ENCODE data around the gene C1orf21. TPM values are rescaled to one million over a fixed set of nuclear protein-coding genes. Genes with fewer than 3 reads are reported as not detected.
A peak's percentile ranks its signal among the peaks of the same experiment; 100 is the strongest.

The C1orf21 gene
- total and polyA plus RNA-seq, 12 donors = 23.2 to 177 (median 87.9) TPM

DNA sequence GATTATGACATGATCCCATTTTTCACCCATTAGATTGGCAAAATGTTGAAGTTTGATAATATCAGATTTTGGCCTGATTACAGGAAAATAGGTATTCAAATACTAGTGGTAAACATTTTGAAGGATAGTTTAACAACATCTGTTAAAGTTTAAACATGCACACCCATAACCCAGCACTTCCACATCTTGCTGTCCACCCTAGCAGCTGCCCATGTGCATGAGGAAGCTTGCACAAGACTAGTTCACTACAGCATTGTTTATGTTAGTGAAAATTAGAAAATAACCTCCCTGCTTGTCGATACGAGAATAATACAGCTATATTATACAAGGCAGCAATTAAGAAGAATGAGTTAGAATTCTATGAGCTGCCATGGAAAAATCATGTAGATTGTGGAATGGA, 127.6 kb downstream of the C1orf21 start:
- TF ChIP-seq, protein P1, sequence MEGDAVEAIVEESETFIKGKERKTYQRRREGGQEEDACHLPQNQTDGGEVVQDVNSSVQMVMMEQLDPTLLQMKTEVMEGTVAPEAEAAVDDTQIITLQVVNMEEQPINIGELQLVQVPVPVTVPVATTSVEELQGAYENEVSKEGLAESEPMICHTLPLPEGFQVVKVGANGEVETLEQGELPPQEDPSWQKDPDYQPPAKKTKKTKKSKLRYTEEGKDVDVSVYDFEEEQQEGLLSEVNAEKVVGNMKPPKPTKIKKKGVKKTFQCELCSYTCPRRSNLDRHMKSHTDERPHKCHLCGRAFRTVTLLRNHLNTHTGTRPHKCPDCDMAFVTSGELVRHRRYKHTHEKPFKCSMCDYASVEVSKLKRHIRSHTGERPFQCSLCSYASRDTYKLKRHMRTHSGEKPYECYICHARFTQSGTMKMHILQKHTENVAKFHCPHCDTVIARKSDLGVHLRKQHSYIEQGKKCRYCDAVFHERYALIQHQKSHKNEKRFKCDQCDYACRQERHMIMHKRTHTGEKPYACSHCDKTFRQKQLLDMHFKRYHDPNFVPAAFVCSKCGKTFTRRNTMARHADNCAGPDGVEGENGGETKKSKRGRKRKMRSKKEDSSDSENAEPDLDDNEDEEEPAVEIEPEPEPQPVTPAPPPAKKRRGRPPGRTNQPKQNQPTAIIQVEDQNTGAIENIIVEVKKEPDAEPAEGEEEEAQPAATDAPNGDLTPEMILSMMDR (IDR thresholded peaks at IDR 0.05) = no peak
- TF ChIP-seq POLR2A (IDR thresholded peaks at IDR 0.05) = no peak
- Histone ChIP-seq H3K27me3 (no peaks in the 10 kb centered on the region), H3K9me3 (replicated peaks in 1 of 3) (no peaks in the 10 kb centered on the region), H3K4me1 (replicated peaks in 1 of 2) (peaks cover 35 to 41% of the 10 kb centered on the region in 2 donors), H3K27ac (peak overlapping the region in 4 of 5 donors; percentile 43 to 75 (median 71)), H3K4me3 (no peak overlapping the region), H3K36me3 (replicated peaks in 1 of 2) (no peaks in the 10 kb centered on the region)
- DNase-seq = no peak
- WGBS, 4 donors = 66 to 87% (median 78%) methylated on average over 2 of the region's 2 CpGs
- intact Hi-C loops (cut with DNase I) = no loop called here

DNA sequence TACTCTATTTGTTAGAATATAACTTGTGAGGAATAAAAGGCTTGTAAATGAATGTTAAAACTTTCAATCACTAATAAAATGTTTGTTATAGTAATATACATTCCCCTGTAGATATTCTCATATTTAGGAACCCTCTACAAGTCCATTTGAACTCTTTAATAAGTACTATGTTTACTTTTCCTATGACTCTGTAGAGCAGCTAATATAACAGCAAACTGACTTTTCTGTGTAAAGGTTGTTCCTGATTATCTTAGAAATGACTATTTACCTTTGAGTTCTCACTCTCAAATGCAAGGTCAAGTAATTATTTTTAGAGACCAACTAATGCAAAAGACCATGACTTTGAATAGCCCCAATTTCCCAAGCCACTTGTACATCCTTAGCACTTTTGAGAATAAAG, 130.3 kb downstream of the C1orf21 start:
- TF ChIP-seq, protein P1 (IDR thresholded peaks at IDR 0.05) = no peak
- no peak for TF ChIP-seq POLR2A (IDR thresholded peaks at IDR 0.05)
- H3K27ac ChIP-seq = peak overlapping the region in 3 of 5 donors; percentile 18 to 58 (median 28)

GRCh38 chr1:184518736-184519357, 132.0 kb downstream of the C1orf21 start:
- Histone ChIP-seq H3K4me1 (replicated peaks in 1 of 2) (peaks cover 26 to 41% of the 10 kb centered on the region in 2 donors), H3K9me3 (replicated peaks in 1 of 3) (no peaks in the 10 kb centered on the region), H3K27me3 (no peaks in the 10 kb centered on the region), H3K4me3 (no peak overlapping the region), H3K27ac (peak overlapping the region in 3 of 5 donors; percentile 4 to 28 (median 15)), H3K36me3 (replicated peaks in 1 of 2) (no peaks in the 10 kb centered on the region)
- no peak for DNase-seq
- WGBS, 4 donors = 65 to 70% (median 69%) methylated on average over 4 of the region's 4 CpGs
- intact Hi-C loops (cut with DNase I) = no loop called here
- no peak for TF ChIP-seq POLR2A (IDR thresholded peaks at IDR 0.05)
- TF ChIP-seq, protein P1 (IDR thresholded peaks at IDR 0.05) = no peak

More for the DNA sequence above, 130.3 kb downstream of the C1orf21 start:
- no peaks in the 10 kb centered on the region for H3K36me3 ChIP-seq (replicated peaks in 1 of 2)
- H3K27me3 ChIP-seq = no peaks in the 10 kb centered on the region
- DNase-seq = no peak
- intact Hi-C loops (cut with DNase I) = no loop called here
- H3K9me3 ChIP-seq (replicated peaks in 1 of 3) = no peaks in the 10 kb centered on the region
- H3K4me3 ChIP-seq = no peak overlapping the region
- H3K4me1 ChIP-seq (replicated peaks in 1 of 2) = peaks cover 35 to 41% of the 10 kb centered on the region in 2 donors

DNA sequence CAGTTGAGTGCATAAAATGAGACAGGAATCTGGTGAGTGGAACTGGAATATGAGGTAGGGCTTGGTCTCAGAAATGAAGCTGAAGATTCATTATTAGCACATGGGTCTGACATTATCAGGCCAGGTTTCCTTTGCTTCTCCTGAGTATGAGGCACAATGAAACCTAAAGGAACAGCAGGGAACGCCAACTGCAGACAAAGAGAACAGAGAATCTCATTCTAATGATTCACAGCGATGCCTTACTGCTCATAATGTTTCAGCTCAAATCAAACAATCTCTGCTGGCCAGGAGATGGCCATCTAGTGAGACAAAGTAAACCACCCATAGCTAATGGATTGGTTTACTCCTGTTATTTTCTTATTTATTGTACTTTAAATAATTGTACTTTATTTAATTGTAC, 133.5 kb downstream of the C1orf21 start:
- H3K36me3 ChIP-seq (replicated peaks in 1 of 2) = no peaks in the 10 kb centered on the region
- H3K4me3 ChIP-seq = no peak overlapping the region
- peaks cover 18 to 36% of the 10 kb centered on the region in 2 donors for H3K4me1 ChIP-seq (replicated peaks in 1 of 2)
- whole genome bisulfite sequencing, 4 donors = 89 to 94% (median 90%) methylated on average over 2 of the region's 2 CpGs
- no peaks in the 10 kb centered on the region for H3K27me3 ChIP-seq
- no peak for DNase-seq
- no peak overlapping the region for H3K27ac ChIP-seq
- intact Hi-C loops (cut with DNase I) = no loop called here
- no peak for TF ChIP-seq POLR2A (IDR thresholded peaks at IDR 0.05)
- TF ChIP-seq, protein P1 (IDR thresholded peaks at IDR 0.05) = no peak
- no peaks in the 10 kb centered on the region for H3K9me3 ChIP-seq (replicated peaks in 1 of 3)
